Measurements from ENCODE around the gene FAM20C. TPM values are rescaled to one million over a fixed set of nuclear protein-coding genes. Genes with fewer than 3 reads are reported as not detected.

Gene FAM20C
- total and polyA plus RNA-seq, 2 donors (not counting 3 experiments of a cell fraction or from before 2014, with no cell fraction given), result 14.2 to 34.5 TPM

GRCh38 chr7:144454-144826 lies 47.9 kb upstream of the FAM20C start:
- DNase-seq (ENCODE audit: low read depth, low spot score), result no peak
- FAIRE-seq, result no peak
- TF ChIP-seq MAX (IDR thresholded peaks at IDR 0.05; ENCODE audit: insufficient read depth, insufficient read length), result no peak
- TF ChIP-seq POLR2A (IDR thresholded peaks at IDR 0.05; ENCODE audit: low read depth, low read length), result no peak
- no peak for TF ChIP-seq EZH2 (IDR thresholded peaks at IDR 0.05; ENCODE audit: borderline replicate concordance, low read depth, low read length, severe bottlenecking)
- TF ChIP-seq POLR2AphosphoS5 (IDR thresholded peaks at IDR 0.05; ENCODE audit: insufficient read depth, low read depth, low read length), result no peak
- no peak for TF ChIP-seq FOS (IDR thresholded peaks at IDR 0.05; ENCODE audit: borderline replicate concordance, insufficient read depth, low read length)
- TF ChIP-seq GATA2 (IDR thresholded peaks at IDR 0.05; ENCODE audit: insufficient read depth, insufficient read length, low read depth, low read length), result no peak
- TF ChIP-seq JUN (IDR thresholded peaks at IDR 0.05; ENCODE audit: borderline replicate concordance, insufficient read depth, insufficient read length, low read depth), result no peak
- no peak for TF ChIP-seq CTCF (IDR thresholded peaks at IDR 0.05; ENCODE audit: extremely low read depth in 1 of 2, insufficient read depth in 1 of 2, low read depth in 1 of 2, low read length in 2 of 2)
- no peak for TF ChIP-seq MYC (IDR thresholded peaks at IDR 0.05; ENCODE audit: low read depth, low read length)
- no peaks in the 10 kb centered on the region for H3K36me3 ChIP-seq (ENCODE audit: control insufficient read depth in 2 of 2, extremely low read depth in 1 of 2, insufficient read depth in 2 of 2, low read length in 2 of 2)
- POLR2A ChIA-PET, result interaction anchor here (0.6 kb wide), 1 partner anchor 13 kb away, joined by 3 read pairs; no protein-coding TSS in a partner anchor
- dilution Hi-C loops (cut with MboI; ENCODE audit: extremely low pct_ligation_motif_present, low sequenced_read_pairs), result no loop called here
- peaks cover 3% of the 10 kb centered on the region for H3K4me1 ChIP-seq (ENCODE audit: control insufficient read depth, extremely low read depth, insufficient read depth, low read length)
- H3K9me3 ChIP-seq (replicated peaks; ENCODE audit: control insufficient read depth, insufficient read depth, low read length), result no peaks in the 10 kb centered on the region
- no peak overlapping the region for H3K9ac ChIP-seq (replicated peaks; ENCODE audit: extremely low read depth, insufficient read depth, low read length)
- H2AFZ ChIP-seq (ENCODE audit: low read depth, low read length), result no peak overlapping the region
- intact Hi-C loops (cut with micrococcal nuclease), result no loop called here
- H3K9me1 ChIP-seq (replicated peaks; ENCODE audit: control insufficient read depth, extremely low read depth, insufficient read depth, low read length), result no peaks in the 10 kb centered on the region
- BruUV-seq (replicated peaks), result no TSS peak
- CTCF ChIA-PET, result no interaction called here
- no peaks in the 10 kb centered on the region for H3K79me2 ChIP-seq (ENCODE audit: control insufficient read depth, insufficient read depth, low read length)
- H3K4me3 ChIP-seq (replicated peaks in 1 of 3; ENCODE audit: insufficient read depth in 1 of 3, low read depth in 1 of 3, low read length in 3 of 3), result no peak overlapping the region
- H3K4me2 ChIP-seq (ENCODE audit: insufficient read depth, low read length), result no peak overlapping the region
- H3K27me3 ChIP-seq (ENCODE audit: control insufficient read depth in 2 of 2, insufficient read depth in 2 of 2, low read length in 2 of 2), result no peaks in the 10 kb centered on the region
- no peaks in the 10 kb centered on the region for H4K20me1 ChIP-seq (replicated peaks; ENCODE audit: control insufficient read depth, extremely low read depth, insufficient read depth, low read length)
- H3K27ac ChIP-seq (ENCODE audit: insufficient read depth, low read depth, low read length), result no peak overlapping the region
